Endodermal cell (in vitro differentiated cells): ENCODE data around the gene HINT2. TPM values are rescaled to one million over a fixed set of nuclear protein-coding genes. Genes with fewer than 3 reads are reported as not detected.

ENCODE experiments used
- DNase-seq: peaks from one replicate; pipeline ENCODE4 v3.0.0-alpha.2; 2017
- H3K27ac ChIP-seq: 2 replicates; pipeline ENCODE4 v1.5.1; 2013; ENCODE audit warnings: mild to moderate bottlenecking, low read depth, low read length, moderate library complexity
- H3K27me3 ChIP-seq: 2 replicates; pipeline ENCODE4 v1.6.1; 2013; ENCODE audit warnings: mild to moderate bottlenecking, low read length, moderate library complexity; ENCODE audit not compliant: insufficient read depth, control insufficient read depth, poor library complexity, severe bottlenecking
- H3K36me3 ChIP-seq: 2 replicates; pipeline ENCODE4 v1.7.0; 2013; ENCODE audit warnings: mild to moderate bottlenecking, low read length, moderate library complexity; ENCODE audit not compliant: control insufficient read depth, insufficient read depth
- H3K4me1 ChIP-seq: one replicate; pipeline ENCODE4 v1.7.0; 2013; ENCODE audit warnings: low read length; ENCODE audit not compliant: control insufficient read depth, insufficient read depth
- H3K4me3 ChIP-seq: 2 replicates; pipeline ENCODE4 v1.5.1; 2013; ENCODE audit warnings: mild to moderate bottlenecking, low read length, moderate library complexity
- H3K9ac ChIP-seq: 2 replicates; pipeline ENCODE4 v1.6.1; 2013; ENCODE audit warnings: mild to moderate bottlenecking, low read length, moderate library complexity; ENCODE audit not compliant: poor library complexity, severe bottlenecking; ENCODE audit errors: extremely low read depth
- H3K9me3 ChIP-seq: 2 replicates; pipeline ENCODE4 v1.6.1; 2013; ENCODE audit warnings: mild to moderate bottlenecking, low read length, moderate library complexity; ENCODE audit not compliant: control insufficient read depth
- H3K27ac Mint-ChIP-seq: 2 replicates; pipeline ENCODE4 v1.8.0; 2020; ENCODE audit warnings: mixed read lengths
- H3K27me3 Mint-ChIP-seq: 2 replicates; pipeline ENCODE4 v1.8.0; 2021; ENCODE audit warnings: mild to moderate bottlenecking, mixed read lengths; ENCODE audit not compliant: insufficient read depth
- H3K36me3 Mint-ChIP-seq: 2 replicates; pipeline ENCODE4 v1.8.0; 2020; ENCODE audit warnings: low read depth, mixed read lengths
- H3K4me1 Mint-ChIP-seq: 2 replicates; pipeline ENCODE4 v1.8.0; 2020; ENCODE audit warnings: mixed read lengths
- H3K4me3 Mint-ChIP-seq: 2 replicates; pipeline ENCODE4 v1.8.0; 2020; ENCODE audit warnings: mild to moderate bottlenecking, moderate library complexity, mixed read lengths
- H3K9me3 Mint-ChIP-seq: 2 replicates; pipeline ENCODE4 v1.8.0; 2020; ENCODE audit warnings: mild to moderate bottlenecking, mixed read lengths
- CTCF ChIP-seq: fragments of 200-600 bp; sonication (generic); conservative IDR thresholded peaks from 2 replicates; pipeline ENCODE4 v1.5.0; 2021; ENCODE audit warnings: antibody characterized with exemption, mild to moderate bottlenecking
- WGBS, 2 experiments: methylation state at CpG; one replicate each; pipeline versions ENCODE4 v1.1.5 to v1.1.7; 2013; ENCODE audit warnings: missing lambda C conversion rate in 2 of 2, mixed read lengths in 1 of 2; ENCODE audit not compliant: insufficient coverage in 1 of 2, insufficient read length in 1 of 2; 5-methylcytosine and 5-hydroxymethylcytosine counted together
- total RNA-seq, 2 donors: library from RNA; stranded (reverse); fragmentation: NEBNext Ultra II Directional in 1 of 2; extraction: Animal tissue kit (Norgen Biotek cat#: 25700) in 1 of 2; gene quantifications; 2 replicates in 1 of 2; 3 replicates in 1 of 2; pipeline ENCODE4 v1.2.1, GENCODE V29; 2021

Gene HINT2
- total RNA-seq, 2 donors from 2014 or later = 34.3 to 48.6 TPM

GRCh38 chr9:35771534-35771933 lies 43.3 kb downstream of the HINT2 start:
- WGBS, 2 experiments = 82% methylated on average over 1 of the region's 1 CpG; no CpG with 5 or more reads in 1 of the 2 experiments
- no peak overlapping the region for H3K4me3 Mint-ChIP-seq

DNA sequence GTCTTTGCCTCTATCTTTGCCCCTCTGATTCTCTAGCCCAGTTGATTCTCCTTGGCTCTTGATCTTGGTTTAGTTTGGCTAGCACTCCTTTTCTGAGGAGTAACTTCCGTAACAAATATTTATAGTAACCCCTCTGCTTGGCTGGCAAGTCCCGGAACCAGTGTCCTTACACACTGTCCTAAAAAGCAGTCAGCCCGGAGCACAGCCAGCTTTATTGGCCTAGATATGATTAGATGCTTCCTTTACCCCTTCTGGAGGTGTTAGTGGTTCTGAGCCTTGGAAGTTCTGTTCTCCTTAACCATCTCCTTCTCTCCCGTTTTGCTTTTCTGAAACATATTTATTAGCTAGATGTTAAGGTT lies 43.8 kb downstream of the HINT2 start:
- Histone ChIP-seq H3K9me3 (no peaks in the 10 kb centered on the region), H3K36me3 (no peaks in the 10 kb centered on the region), H3K27ac (no peak overlapping the region), H3K9ac (no peak overlapping the region), H3K4me1 (no peaks in the 10 kb centered on the region), H3K27me3 (no peaks in the 10 kb centered on the region), H3K4me3 (no peak overlapping the region)
- Mint-ChIP-seq H3K27me3 (no peaks in the 10 kb centered on the region), H3K36me3 (no peaks in the 10 kb centered on the region), H3K9me3 (no peaks in the 10 kb centered on the region), H3K4me3 (no peak overlapping the region), H3K4me1 (peaks cover 12% of the 10 kb centered on the region), H3K27ac (no peak overlapping the region)
- DNase-seq = no peak
- no peak for TF ChIP-seq CTCF
- WGBS, 2 experiments = 95 to 100% methylated on average over 1 to 3 of the region's 4 CpGs

More at GRCh38 chr9:35771534-35771933, 43.3 kb downstream of the HINT2 start:
- H3K36me3 Mint-ChIP-seq = no peaks in the 10 kb centered on the region
- no peak overlapping the region for H3K9ac ChIP-seq
- no peak for TF ChIP-seq CTCF
- H3K27me3 ChIP-seq = no peaks in the 10 kb centered on the region
- DNase-seq = no peak
- H3K36me3 ChIP-seq = no peaks in the 10 kb centered on the region
- no peaks in the 10 kb centered on the region for H3K9me3 Mint-ChIP-seq
- peaks cover 14% of the 10 kb centered on the region for H3K4me1 Mint-ChIP-seq
- H3K4me3 ChIP-seq = no peak overlapping the region
- no peaks in the 10 kb centered on the region for H3K9me3 ChIP-seq
- no peak overlapping the region for H3K27ac Mint-ChIP-seq
- H3K4me1 ChIP-seq = no peaks in the 10 kb centered on the region
- no peak overlapping the region for H3K27ac ChIP-seq
- H3K27me3 Mint-ChIP-seq = no peaks in the 10 kb centered on the region

GRCh38 chr9:35769763-35770162 lies 45.1 kb downstream of the HINT2 start:
- H3K27me3 Mint-ChIP-seq = no peaks in the 10 kb centered on the region
- no peak for TF ChIP-seq CTCF
- Histone ChIP-seq H3K4me3 (no peak overlapping the region), H3K36me3 (no peaks in the 10 kb centered on the region), H3K9me3 (no peaks in the 10 kb centered on the region), H3K27ac (no peak overlapping the region), H3K27me3 (no peaks in the 10 kb centered on the region), H3K4me1 (no peaks in the 10 kb centered on the region), H3K9ac (no peak overlapping the region)
- DNase-seq = no peak
- 95 to 100% methylated on average over 1 of the region's 1 CpG for WGBS, 2 experiments
- no peaks in the 10 kb centered on the region for H3K9me3 Mint-ChIP-seq
- no peaks in the 10 kb centered on the region for H3K4me1 Mint-ChIP-seq
- no peak overlapping the region for H3K4me3 Mint-ChIP-seq
- no peak overlapping the region for H3K27ac Mint-ChIP-seq
- no peaks in the 10 kb centered on the region for H3K36me3 Mint-ChIP-seq
